ENCODE measurements around the gene C10orf143. TPM values are rescaled to one million over a fixed set of nuclear protein-coding genes. Genes with fewer than 3 reads are reported as not detected.

The C10orf143 gene
- total and polyA plus RNA-seq, 2 of the 8 experiments (the other 6 are each of a cell fraction or from before 2014, with no cell fraction given) = 1.6 to 2.0 TPM

- TF ChIP-seq USF2 (IDR thresholded peaks at IDR 0.05; ENCODE audit: low read length) (no peak), CREB1 (IDR thresholded peaks at IDR 0.05) (no peak), GABPA (IDR thresholded peaks at IDR 0.05; ENCODE audit: borderline replicate concordance, insufficient read depth, low read length) (no peak), PHF8 (conservative IDR thresholded peaks at IDR 0.05; ENCODE audit: low read depth, low read length) (no peak), SIN3A (conservative IDR thresholded peaks at IDR 0.05 in 1 of 2, IDR thresholded peaks at IDR 0.05 in 1 of 2; ENCODE audit: low read depth in 1 of 2, low read length in 2 of 2) (no peak), TBP (IDR thresholded peaks at IDR 0.05; ENCODE audit: low read depth, low read length) (0 out of 2 replicates have a peak, but pooled peaks have one; percentile 38), KDM5A (IDR thresholded peaks at IDR 0.05; ENCODE audit: low read length) (no peak), POLR2AphosphoS5 (IDR thresholded peaks at IDR 0.05; ENCODE audit: low read depth, low read length) (no peak), RBBP5 (IDR thresholded peaks at IDR 0.05; ENCODE audit: borderline replicate concordance, low read depth, low read length) (peak; percentile 19; the same call in 1 of the 2 replicates), GTF2F1 (IDR thresholded peaks at IDR 0.05; ENCODE audit: borderline replicate concordance, low read depth, low read length) (no peak)
- TF ChIP-seq, protein P1, sequence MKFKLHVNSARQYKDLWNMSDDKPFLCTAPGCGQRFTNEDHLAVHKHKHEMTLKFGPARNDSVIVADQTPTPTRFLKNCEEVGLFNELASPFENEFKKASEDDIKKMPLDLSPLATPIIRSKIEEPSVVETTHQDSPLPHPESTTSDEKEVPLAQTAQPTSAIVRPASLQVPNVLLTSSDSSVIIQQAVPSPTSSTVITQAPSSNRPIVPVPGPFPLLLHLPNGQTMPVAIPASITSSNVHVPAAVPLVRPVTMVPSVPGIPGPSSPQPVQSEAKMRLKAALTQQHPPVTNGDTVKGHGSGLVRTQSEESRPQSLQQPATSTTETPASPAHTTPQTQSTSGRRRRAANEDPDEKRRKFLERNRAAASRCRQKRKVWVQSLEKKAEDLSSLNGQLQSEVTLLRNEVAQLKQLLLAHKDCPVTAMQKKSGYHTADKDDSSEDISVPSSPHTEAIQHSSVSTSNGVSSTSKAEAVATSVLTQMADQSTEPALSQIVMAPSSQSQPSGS (IDR thresholded peaks at IDR 0.05; ENCODE audit: low read length) = no peak
- TF ChIP-seq, protein P2, sequence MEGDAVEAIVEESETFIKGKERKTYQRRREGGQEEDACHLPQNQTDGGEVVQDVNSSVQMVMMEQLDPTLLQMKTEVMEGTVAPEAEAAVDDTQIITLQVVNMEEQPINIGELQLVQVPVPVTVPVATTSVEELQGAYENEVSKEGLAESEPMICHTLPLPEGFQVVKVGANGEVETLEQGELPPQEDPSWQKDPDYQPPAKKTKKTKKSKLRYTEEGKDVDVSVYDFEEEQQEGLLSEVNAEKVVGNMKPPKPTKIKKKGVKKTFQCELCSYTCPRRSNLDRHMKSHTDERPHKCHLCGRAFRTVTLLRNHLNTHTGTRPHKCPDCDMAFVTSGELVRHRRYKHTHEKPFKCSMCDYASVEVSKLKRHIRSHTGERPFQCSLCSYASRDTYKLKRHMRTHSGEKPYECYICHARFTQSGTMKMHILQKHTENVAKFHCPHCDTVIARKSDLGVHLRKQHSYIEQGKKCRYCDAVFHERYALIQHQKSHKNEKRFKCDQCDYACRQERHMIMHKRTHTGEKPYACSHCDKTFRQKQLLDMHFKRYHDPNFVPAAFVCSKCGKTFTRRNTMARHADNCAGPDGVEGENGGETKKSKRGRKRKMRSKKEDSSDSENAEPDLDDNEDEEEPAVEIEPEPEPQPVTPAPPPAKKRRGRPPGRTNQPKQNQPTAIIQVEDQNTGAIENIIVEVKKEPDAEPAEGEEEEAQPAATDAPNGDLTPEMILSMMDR (IDR thresholded peaks at IDR 0.05; ENCODE audit: control extremely low read depth in 1 of 3, insufficient read depth in 1 of 3, low read depth in 1 of 3, low read length in 3 of 3) = peak in 2 of 3 experiments; percentile 16 to 20; a peak in 1 of 4 replicates
Observed at GRCh38 chr10:130105724-130106123, 4.9 kb downstream of the C10orf143 start (continued).

Measured in H1 (cell line).